Lung (tissue), 12 donors: ENCODE measurements around the gene SIAH3. TPM values are rescaled to one million over a fixed set of nuclear protein-coding genes. Genes with fewer than 3 reads are reported as not detected.

Source experiments
- ATAC-seq: fragments of 200-7000 bp; cut with Tn5 transposase; one replicate; pipeline ENCODE4 v1.9.1; 2020; ENCODE audit warnings: moderate number of reproducible peaks; ENCODE audit not compliant: insufficient read depth, low FRiP score
- DNase-seq, 3 donors: peaks; one replicate each; pipeline ENCODE4 v3.0.0-alpha.2; 2013 to 2017
- H3K27ac ChIP-seq, 2 donors: one replicate each; pipeline ENCODE4 v1.5.1; 2013; ENCODE audit warnings: mild to moderate bottlenecking in 2 of 2, moderate library complexity in 2 of 2, control low read depth in 1 of 2, inconsistent platforms in 1 of 2, low read depth in 1 of 2, low read length in 1 of 2
- H3K27me3 ChIP-seq, 3 donors: one replicate each; pipeline ENCODE4 v1.5.1; 2013; ENCODE audit warnings: low read length in 2 of 3; ENCODE audit not compliant: control insufficient read depth in 3 of 3, insufficient read depth in 3 of 3
- H3K36me3 ChIP-seq, 4 donors: one replicate each; pipeline ENCODE4 v1.5.1; 2013; ENCODE audit warnings: low read length in 4 of 4, mild to moderate bottlenecking in 1 of 4, moderate library complexity in 1 of 4; ENCODE audit not compliant: control insufficient read depth in 4 of 4, insufficient read depth in 4 of 4
- H3K4me1 ChIP-seq, 5 donors: one replicate each; pipeline ENCODE4 v1.5.1; 2013; ENCODE audit warnings: low read length in 5 of 5, mild to moderate bottlenecking in 2 of 5, moderate library complexity in 1 of 5; ENCODE audit not compliant: control insufficient read depth in 5 of 5, insufficient read depth in 5 of 5
- H3K4me3 ChIP-seq: one replicate; pipeline ENCODE4 v1.5.1; 2013; ENCODE audit warnings: mild to moderate bottlenecking, control low read depth, moderate library complexity
- H3K9ac ChIP-seq, 2 donors: one replicate each; pipeline ENCODE4 v1.5.1; 2013; ENCODE audit warnings: low read length in 2 of 2, control low read depth in 1 of 2; ENCODE audit not compliant: insufficient read depth in 1 of 2
- H3K9me3 ChIP-seq, 4 donors: one replicate each; pipeline ENCODE4 v1.5.1; 2013; ENCODE audit warnings: low read length in 3 of 4, mild to moderate bottlenecking in 1 of 4, moderate library complexity in 1 of 4; ENCODE audit not compliant: control insufficient read depth in 4 of 4, insufficient read depth in 3 of 4
- WGBS, 2 donors: extraction: QIAGEN DNeasy Blood & Tissue Kit; methylation state at CpG; one replicate each; pipeline ENCODE4 v1.1.7; 2013; 5-methylcytosine and 5-hydroxymethylcytosine counted together
- polyA plus RNA-seq, 2 donors: library from polyadenylated mRNA; stranded (reverse); fragments of 200-250 nt; gene quantifications; one replicate each; pipeline ENCODE4 v1.2.1, GENCODE V29; 2013
- total RNA-seq, 2 donors: library from RNA; depleted of rRNA in 1 of 2; stranded (reverse); fragments of >200 nt in 1 of 2; gene quantifications; one replicate each; pipeline ENCODE4 v1.2.1, GENCODE V29; 2014 to 2021
- TF ChIP-seq, protein P1 (sequence below): IDR thresholded peaks from 2 replicates; pipeline ENCODE4 v1.5.1; 2012; ENCODE audit warnings: mild to moderate bottlenecking; ENCODE audit errors: control extremely low read depth, extremely low read depth
- donor health status: control.
- donor health status: control.
- donor health status: Bipolar disorder and iron deficiency.
- donor health status: healthy.
- donor health status: DM: yes; HTN: yes; CAD: no.

SIAH3 gene
- total and polyA plus RNA-seq, 4 donors: 0.03 to 0.31 (median 0.05) TPM

- WGBS, 2 donors: 84 to 89% methylated on average over 11 of the region's 11 CpGs
- H3K9me3 ChIP-seq: peaks cover 0 to 2% (median 0%) of the 10 kb centered on the region in 4 donors
- H3K9ac ChIP-seq: no peak overlapping the region
- H3K27ac ChIP-seq: no peak overlapping the region
- ATAC-seq: no peak
- no peaks in the 10 kb centered on the region for H3K36me3 ChIP-seq
- H3K4me1 ChIP-seq: no peaks in the 10 kb centered on the region
- DNase-seq: no peak
- TF ChIP-seq, protein P1, sequence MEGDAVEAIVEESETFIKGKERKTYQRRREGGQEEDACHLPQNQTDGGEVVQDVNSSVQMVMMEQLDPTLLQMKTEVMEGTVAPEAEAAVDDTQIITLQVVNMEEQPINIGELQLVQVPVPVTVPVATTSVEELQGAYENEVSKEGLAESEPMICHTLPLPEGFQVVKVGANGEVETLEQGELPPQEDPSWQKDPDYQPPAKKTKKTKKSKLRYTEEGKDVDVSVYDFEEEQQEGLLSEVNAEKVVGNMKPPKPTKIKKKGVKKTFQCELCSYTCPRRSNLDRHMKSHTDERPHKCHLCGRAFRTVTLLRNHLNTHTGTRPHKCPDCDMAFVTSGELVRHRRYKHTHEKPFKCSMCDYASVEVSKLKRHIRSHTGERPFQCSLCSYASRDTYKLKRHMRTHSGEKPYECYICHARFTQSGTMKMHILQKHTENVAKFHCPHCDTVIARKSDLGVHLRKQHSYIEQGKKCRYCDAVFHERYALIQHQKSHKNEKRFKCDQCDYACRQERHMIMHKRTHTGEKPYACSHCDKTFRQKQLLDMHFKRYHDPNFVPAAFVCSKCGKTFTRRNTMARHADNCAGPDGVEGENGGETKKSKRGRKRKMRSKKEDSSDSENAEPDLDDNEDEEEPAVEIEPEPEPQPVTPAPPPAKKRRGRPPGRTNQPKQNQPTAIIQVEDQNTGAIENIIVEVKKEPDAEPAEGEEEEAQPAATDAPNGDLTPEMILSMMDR: no peak
- peaks cover 0 to 5% (median 0%) of the 10 kb centered on the region in 3 donors for H3K27me3 ChIP-seq
- H3K4me3 ChIP-seq: no peak overlapping the region
Measured at GRCh38 chr13:45796426-45797235, 54.9 kb downstream of the SIAH3 start.

GRCh38 chr13:45792827-45793303 lies 58.7 kb downstream of the SIAH3 start:
- Histone ChIP-seq H3K9ac (no peak overlapping the region), H3K36me3 (no peaks in the 10 kb centered on the region), H3K9me3 (peaks cover 0 to 2% (median 0%) of the 10 kb centered on the region in 4 donors), H3K27ac (no peak overlapping the region), H3K27me3 (peaks cover 0 to 10% (median 3%) of the 10 kb centered on the region in 3 donors), H3K4me1 (no peaks in the 10 kb centered on the region), H3K4me3 (no peak overlapping the region)
- ATAC-seq: no peak
- WGBS, 2 donors: 73 to 89% methylated on average over 6 of the region's 6 CpGs
- TF ChIP-seq, protein P1: no peak
- no peak for DNase-seq

- TF ChIP-seq, protein P1: no peak
- Histone ChIP-seq H3K27me3 (peaks cover 0 to 6% (median 5%) of the 10 kb centered on the region in 3 donors), H3K4me3 (no peak overlapping the region), H3K9me3 (peaks cover 0 to 5% (median 0%) of the 10 kb centered on the region in 4 donors), H3K9ac (no peak overlapping the region), H3K27ac (no peak overlapping the region), H3K36me3 (no peaks in the 10 kb centered on the region), H3K4me1 (no peaks in the 10 kb centered on the region)
- DNase-seq (no peak), ATAC-seq (no peak)
- WGBS, 2 donors: 83 to 95% methylated on average over 2 of the region's 2 CpGs
Measured at GRCh38 chr13:45788011-45788410, 63.5 kb downstream of the SIAH3 start.
